ENCODE data around the gene POFUT2. TPM values are rescaled to one million over a fixed set of nuclear protein-coding genes. Genes with fewer than 3 reads are reported as not detected.
A peak's percentile ranks its signal among the peaks of the same experiment; 100 is the strongest.

POFUT2 gene
- total RNA-seq, 1 donor from 2014 or later = 39.5 TPM

- Mint-ChIP-seq H3K4me1 (peaks cover 39% of the 10 kb centered on the region), H3K27ac (ENCODE audit: unreplicated experiment) (peak overlapping the region; percentile 78)
- DNase-seq (ENCODE audit: low read depth, low spot score) = peak; percentile 69
These were observed 19.3 kb upstream of the POFUT2 start for GRCh38 chr21:45306832-45307571.

GRCh38 chr21:45306453-45306831 is 18.7 kb upstream of the POFUT2 start:
- no peak overlapping the region for H3K27ac Mint-ChIP-seq (ENCODE audit: unreplicated experiment)
- no peak for TF ChIP-seq CTCF (conservative IDR thresholded peaks at IDR 0.05)
- peaks cover 7% of the 10 kb centered on the region for H3K27me3 Mint-ChIP-seq (ENCODE audit: low read depth)
- no peak overlapping the region for H3K4me3 Mint-ChIP-seq
- H3K4me1 Mint-ChIP-seq = peaks cover 39% of the 10 kb centered on the region
- no peaks in the 10 kb centered on the region for H3K36me3 Mint-ChIP-seq (ENCODE audit: low read depth)
- no peaks in the 10 kb centered on the region for H3K9me3 Mint-ChIP-seq
- DNase-seq (ENCODE audit: low read depth, low spot score) = no peak

More at GRCh38 chr21:45306832-45307571, 19.3 kb upstream of the POFUT2 start:
- H3K27me3 Mint-ChIP-seq (ENCODE audit: low read depth) = peaks cover 7% of the 10 kb centered on the region
- H3K36me3 Mint-ChIP-seq (ENCODE audit: low read depth) = no peaks in the 10 kb centered on the region
- no peak for TF ChIP-seq CTCF (conservative IDR thresholded peaks at IDR 0.05)
- H3K4me3 Mint-ChIP-seq = peak overlapping the region; percentile 58
- H3K9me3 Mint-ChIP-seq = peaks cover under 1% of the 10 kb centered on the region

GRCh38 chr21:45305836-45306235 is 18.1 kb upstream of the POFUT2 start:
- H3K27ac Mint-ChIP-seq (ENCODE audit: unreplicated experiment) = no peak overlapping the region
- no peak for TF ChIP-seq CTCF (conservative IDR thresholded peaks at IDR 0.05)
- H3K4me3 Mint-ChIP-seq = peak overlapping the region; percentile 5
- no peaks in the 10 kb centered on the region for H3K9me3 Mint-ChIP-seq
- peaks cover 7% of the 10 kb centered on the region for H3K27me3 Mint-ChIP-seq (ENCODE audit: low read depth)
- DNase-seq (ENCODE audit: low read depth, low spot score) = no peak
- no peaks in the 10 kb centered on the region for H3K36me3 Mint-ChIP-seq (ENCODE audit: low read depth)
- peaks cover 39% of the 10 kb centered on the region for H3K4me1 Mint-ChIP-seq

GRCh38 chr21:45304945-45305344 is 17.2 kb upstream of the POFUT2 start:
- peaks cover 39% of the 10 kb centered on the region for H3K4me1 Mint-ChIP-seq
- no peak overlapping the region for H3K4me3 Mint-ChIP-seq
- H3K36me3 Mint-ChIP-seq (ENCODE audit: low read depth) = no peaks in the 10 kb centered on the region
- H3K9me3 Mint-ChIP-seq = no peaks in the 10 kb centered on the region
- H3K27ac Mint-ChIP-seq (ENCODE audit: unreplicated experiment) = no peak overlapping the region
- no peak for DNase-seq (ENCODE audit: low read depth, low spot score)
- TF ChIP-seq CTCF (conservative IDR thresholded peaks at IDR 0.05) = no peak
- peaks cover 7% of the 10 kb centered on the region for H3K27me3 Mint-ChIP-seq (ENCODE audit: low read depth)

GRCh38 chr21:45304476-45304830 is 16.8 kb upstream of the POFUT2 start:
- no peak for DNase-seq (ENCODE audit: low read depth, low spot score)
- H3K27me3 Mint-ChIP-seq (ENCODE audit: low read depth) = peaks cover 7% of the 10 kb centered on the region
- no peaks in the 10 kb centered on the region for H3K36me3 Mint-ChIP-seq (ENCODE audit: low read depth)
- H3K27ac Mint-ChIP-seq (ENCODE audit: unreplicated experiment) = no peak overlapping the region
- H3K9me3 Mint-ChIP-seq = no peaks in the 10 kb centered on the region
- H3K4me3 Mint-ChIP-seq = no peak overlapping the region
- H3K4me1 Mint-ChIP-seq = peaks cover 38% of the 10 kb centered on the region
- no peak for TF ChIP-seq CTCF (conservative IDR thresholded peaks at IDR 0.05)
